ENCODE data around the gene SEMA6A. TPM values are rescaled to one million over a fixed set of nuclear protein-coding genes. Genes with fewer than 3 reads are reported as not detected.

Gene SEMA6A
- total and polyA plus RNA-seq, 2 donors = 6.6 to 54.0 TPM

- Histone ChIP-seq H3K36me3 (ENCODE audit: insufficient read depth) (no peaks in the 10 kb centered on the region), H3K27ac (ENCODE audit: low read depth) (no peak overlapping the region), H3K4me1 (ENCODE audit: insufficient read depth) (no peaks in the 10 kb centered on the region), H3K4me3 (ENCODE audit: low read depth, low read length) (no peak overlapping the region)
- no peak for DNase-seq (ENCODE audit: extremely low spot score)
- WGBS = 92% methylated on average over 5 of the region's 5 CpGs
These were observed 77.0 kb downstream of the SEMA6A start for GRCh38 chr5:116497631-116498030.

DNA sequence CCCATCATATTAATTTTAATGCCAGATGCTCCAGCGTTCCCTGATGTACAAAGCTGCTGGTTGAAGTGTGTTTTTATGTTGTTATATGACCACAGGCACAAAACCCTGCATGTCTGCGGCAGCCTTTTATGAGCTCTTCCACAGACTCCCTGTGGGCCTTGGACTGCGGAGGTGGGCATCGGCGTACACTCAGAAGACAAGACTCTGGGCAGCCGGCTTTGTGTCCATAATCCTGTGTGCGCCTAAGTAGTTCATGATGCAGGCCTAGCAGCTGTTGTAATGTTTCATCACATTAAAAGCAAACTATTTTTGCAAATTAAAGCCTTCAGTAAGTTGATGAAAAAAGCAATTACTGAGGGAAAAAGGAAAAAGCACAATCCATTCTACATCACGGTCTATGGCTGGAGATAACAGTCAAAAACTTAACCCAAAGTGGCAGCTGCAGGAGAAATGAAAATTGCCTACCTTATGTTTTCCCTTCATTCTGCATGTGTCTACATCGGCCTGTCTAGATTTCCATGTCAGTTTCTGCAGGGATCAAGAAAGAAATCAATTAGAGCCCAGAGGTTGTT is 78.8 kb downstream of the SEMA6A start:
- Histone ChIP-seq H3K36me3 (ENCODE audit: insufficient read depth) (no peaks in the 10 kb centered on the region), H3K4me1 (ENCODE audit: insufficient read depth) (no peaks in the 10 kb centered on the region), H3K27ac (ENCODE audit: low read depth) (no peak overlapping the region), H3K4me3 (ENCODE audit: low read depth, low read length) (no peak overlapping the region)
- no peak for DNase-seq (ENCODE audit: extremely low spot score)
- 94% methylated on average over 9 of the region's 9 CpGs for WGBS

GRCh38 chr5:116494784-116495450 is 79.7 kb downstream of the SEMA6A start:
- no peak for DNase-seq (ENCODE audit: extremely low spot score)
- WGBS = 74% methylated on average over 6 of the region's 6 CpGs

DNA sequence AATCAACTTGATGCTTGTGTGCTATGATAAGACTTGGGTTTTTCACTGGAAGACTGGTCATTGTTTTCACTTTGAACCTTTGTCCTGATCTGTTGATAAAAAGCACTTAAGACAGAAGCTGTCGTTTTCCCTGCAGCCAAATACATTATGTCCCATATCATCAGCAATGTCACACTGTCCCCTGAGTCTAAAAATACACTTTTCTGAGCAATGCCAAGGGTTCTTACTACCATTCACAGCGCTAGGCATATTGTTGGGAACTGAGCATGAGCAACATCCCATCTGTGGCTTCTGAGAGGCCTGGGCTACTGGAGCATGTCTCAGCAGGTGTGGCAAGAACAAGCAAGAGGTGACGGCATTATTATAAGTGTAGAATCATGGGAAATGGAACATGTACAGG is 81.8 kb downstream of the SEMA6A start:
- Histone ChIP-seq H3K4me1 (ENCODE audit: insufficient read depth) (no peaks in the 10 kb centered on the region), H3K36me3 (ENCODE audit: insufficient read depth) (no peaks in the 10 kb centered on the region), H3K27ac (ENCODE audit: low read depth) (no peak overlapping the region), H3K4me3 (ENCODE audit: low read depth, low read length) (no peak overlapping the region)
- 82% methylated on average over 3 of the region's 3 CpGs for WGBS
- DNase-seq (ENCODE audit: extremely low spot score) = no peak

More at GRCh38 chr5:116494784-116495450, 79.7 kb downstream of the SEMA6A start:
- H3K4me3 ChIP-seq (ENCODE audit: low read depth, low read length) = no peak overlapping the region
- H3K4me1 ChIP-seq (ENCODE audit: insufficient read depth) = no peaks in the 10 kb centered on the region
- no peaks in the 10 kb centered on the region for H3K36me3 ChIP-seq (ENCODE audit: insufficient read depth)
- H3K27ac ChIP-seq (ENCODE audit: low read depth) = no peak overlapping the region

- DNase-seq (ENCODE audit: extremely low spot score) = no peak
These were observed 82.5 kb downstream of the SEMA6A start for GRCh38 chr5:116492016-116492623.

DNA sequence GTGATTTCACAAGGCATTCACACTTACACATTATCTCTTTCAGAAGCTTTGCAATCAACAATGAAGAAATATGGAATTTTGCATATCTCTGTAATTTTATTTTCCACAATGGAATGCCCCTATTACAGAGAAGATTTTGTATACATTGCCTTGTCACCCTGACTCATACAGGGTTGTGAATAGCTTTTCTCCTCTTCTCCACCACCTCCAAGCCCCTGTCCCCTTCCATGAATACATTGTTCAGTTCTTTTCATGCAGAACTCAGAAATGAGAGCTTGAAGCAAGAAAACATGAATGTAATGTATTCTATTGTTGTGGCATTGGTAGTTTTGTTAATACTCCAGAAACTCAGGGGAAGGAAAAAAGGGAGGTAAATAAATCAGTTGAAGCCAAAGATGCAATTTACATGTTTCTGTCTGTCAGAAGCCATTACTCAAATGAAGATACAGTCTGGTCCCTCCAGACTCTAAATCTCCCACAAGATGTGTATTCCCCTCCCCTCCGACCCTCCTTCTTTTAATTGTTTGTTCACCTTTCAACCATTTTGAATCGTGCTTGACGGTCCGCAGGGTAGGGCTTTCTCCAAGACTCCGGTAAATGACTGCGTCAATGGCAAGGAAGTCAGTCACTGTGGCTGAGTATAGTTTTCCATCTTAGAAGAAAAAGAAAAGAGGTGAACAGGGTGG is 86.1 kb downstream of the SEMA6A start:
- no peak overlapping the region for H3K4me3 ChIP-seq (ENCODE audit: low read depth, low read length)
- H3K36me3 ChIP-seq (ENCODE audit: insufficient read depth) = peaks cover 3% of the 10 kb centered on the region
- no peak for DNase-seq (ENCODE audit: extremely low spot score)
- 95% methylated on average over 6 of the region's 6 CpGs for WGBS
- no peak overlapping the region for H3K27ac ChIP-seq (ENCODE audit: low read depth)
- H3K4me1 ChIP-seq (ENCODE audit: insufficient read depth) = no peaks in the 10 kb centered on the region

More at GRCh38 chr5:116492016-116492623, 82.5 kb downstream of the SEMA6A start:
- H3K36me3 ChIP-seq (ENCODE audit: insufficient read depth) = peaks cover under 1% of the 10 kb centered on the region
- H3K4me3 ChIP-seq (ENCODE audit: low read depth, low read length) = no peak overlapping the region
- no peak overlapping the region for H3K27ac ChIP-seq (ENCODE audit: low read depth)
- 64% methylated on average over 3 of the region's 3 CpGs for WGBS
- H3K4me1 ChIP-seq (ENCODE audit: insufficient read depth) = no peaks in the 10 kb centered on the region

GRCh38 chr5:116487045-116487444 is 87.6 kb downstream of the SEMA6A start:
- Histone ChIP-seq H3K4me3 (ENCODE audit: low read depth, low read length) (no peak overlapping the region), H3K36me3 (ENCODE audit: insufficient read depth) (peaks cover 5% of the 10 kb centered on the region), H3K27ac (ENCODE audit: low read depth) (no peak overlapping the region), H3K4me1 (ENCODE audit: insufficient read depth) (no peaks in the 10 kb centered on the region)
- no peak for DNase-seq (ENCODE audit: extremely low spot score)
- 56% methylated on average over 1 of the region's 1 CpG for WGBS

DNA sequence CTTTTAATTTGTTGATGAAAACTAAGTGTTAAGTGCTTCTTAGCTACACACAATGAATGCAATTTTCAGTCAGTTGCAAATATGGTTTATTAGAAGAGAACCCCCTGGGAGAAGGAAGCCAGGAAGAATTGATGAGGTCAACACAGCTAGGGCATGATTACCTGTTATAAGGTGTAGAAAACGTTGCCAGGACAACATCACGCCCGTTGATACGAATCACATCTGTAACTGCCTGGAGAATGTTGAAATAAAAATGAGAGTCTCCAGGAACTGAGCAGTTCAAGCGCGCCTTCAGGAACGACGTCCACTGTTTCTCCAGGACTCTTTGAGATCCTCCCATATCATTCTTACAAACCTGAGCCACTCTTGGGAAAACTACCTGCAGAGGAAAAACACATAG is 88.0 kb downstream of the SEMA6A start:
- 67% methylated on average over 8 of the region's 8 CpGs for WGBS
- Histone ChIP-seq H3K36me3 (ENCODE audit: insufficient read depth) (peaks cover 5% of the 10 kb centered on the region), H3K4me3 (ENCODE audit: low read depth, low read length) (no peak overlapping the region), H3K4me1 (ENCODE audit: insufficient read depth) (no peaks in the 10 kb centered on the region), H3K27ac (ENCODE audit: low read depth) (no peak overlapping the region)
- no peak for DNase-seq (ENCODE audit: extremely low spot score)

- Histone ChIP-seq H3K36me3 (ENCODE audit: insufficient read depth) (peaks cover 5% of the 10 kb centered on the region), H3K4me3 (ENCODE audit: low read depth, low read length) (no peak overlapping the region), H3K4me1 (ENCODE audit: insufficient read depth) (no peaks in the 10 kb centered on the region), H3K27ac (ENCODE audit: low read depth) (no peak overlapping the region)
- no peak for DNase-seq (ENCODE audit: extremely low spot score)
- WGBS = 98% methylated on average over 4 of the region's 4 CpGs
These were observed 90.0 kb downstream of the SEMA6A start for GRCh38 chr5:116484645-116485044.

DNA sequence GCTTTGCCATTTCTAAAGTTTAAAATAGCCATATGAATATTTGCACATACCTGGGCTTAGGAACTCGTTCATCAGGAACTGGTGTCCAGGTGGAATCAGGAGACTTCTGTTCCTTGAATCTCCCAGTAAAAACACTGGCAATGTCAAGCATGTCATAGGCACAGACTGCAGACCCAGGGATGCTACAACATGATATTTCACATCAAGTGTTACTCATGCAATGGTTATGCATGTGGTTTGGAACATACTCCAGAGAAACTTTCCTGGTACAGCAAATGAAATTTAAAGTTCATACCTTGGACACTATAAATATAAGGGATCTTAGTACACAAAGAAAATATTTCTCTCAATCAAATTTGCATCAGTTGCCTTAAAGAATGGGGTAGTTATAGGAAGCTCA is 92.2 kb downstream of the SEMA6A start:
- no peaks in the 10 kb centered on the region for H3K4me1 ChIP-seq (ENCODE audit: insufficient read depth)
- H3K36me3 ChIP-seq (ENCODE audit: insufficient read depth) = peaks cover 5% of the 10 kb centered on the region
- WGBS = 97% methylated on average over 1 of the region's 1 CpG
- no peak for DNase-seq (ENCODE audit: extremely low spot score)
- H3K27ac ChIP-seq (ENCODE audit: low read depth) = no peak overlapping the region
- H3K4me3 ChIP-seq (ENCODE audit: low read depth, low read length) = no peak overlapping the region

DNA sequence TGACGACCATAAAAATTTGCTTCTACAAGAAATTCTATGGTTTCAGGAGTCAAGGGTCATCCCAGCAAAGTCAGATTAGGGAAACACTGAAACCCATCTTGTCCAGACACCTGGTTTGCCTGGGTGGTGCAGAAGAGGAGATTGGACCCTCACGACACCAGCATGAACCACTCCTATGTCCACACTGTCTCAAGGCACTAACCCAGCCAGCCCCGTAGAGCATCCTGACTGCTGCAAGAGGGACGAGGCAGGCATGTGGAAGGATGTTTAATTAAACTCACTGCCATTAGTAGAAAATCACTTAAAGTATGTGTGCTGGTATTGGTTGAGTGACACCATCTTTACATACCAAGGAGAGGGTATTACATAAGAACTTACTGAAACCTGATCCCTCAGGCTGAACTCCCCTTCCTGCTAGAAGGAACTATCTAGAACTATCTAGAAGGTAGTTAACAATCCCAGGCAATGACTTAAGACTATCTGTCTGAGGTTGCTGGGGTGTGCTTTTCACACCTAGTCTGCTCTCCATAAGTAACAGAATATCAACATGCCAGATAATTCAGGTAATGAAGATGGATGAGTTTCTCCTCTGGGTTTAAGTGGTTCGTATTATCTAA is 93.6 kb downstream of the SEMA6A start:
- H3K27ac ChIP-seq (ENCODE audit: low read depth) = no peak overlapping the region
- WGBS = 96% methylated on average over 5 of the region's 5 CpGs
- DNase-seq (ENCODE audit: extremely low spot score) = no peak
- H3K4me1 ChIP-seq (ENCODE audit: insufficient read depth) = no peaks in the 10 kb centered on the region
- H3K4me3 ChIP-seq (ENCODE audit: low read depth, low read length) = no peak overlapping the region
- peaks cover 3% of the 10 kb centered on the region for H3K36me3 ChIP-seq (ENCODE audit: insufficient read depth)

DNA sequence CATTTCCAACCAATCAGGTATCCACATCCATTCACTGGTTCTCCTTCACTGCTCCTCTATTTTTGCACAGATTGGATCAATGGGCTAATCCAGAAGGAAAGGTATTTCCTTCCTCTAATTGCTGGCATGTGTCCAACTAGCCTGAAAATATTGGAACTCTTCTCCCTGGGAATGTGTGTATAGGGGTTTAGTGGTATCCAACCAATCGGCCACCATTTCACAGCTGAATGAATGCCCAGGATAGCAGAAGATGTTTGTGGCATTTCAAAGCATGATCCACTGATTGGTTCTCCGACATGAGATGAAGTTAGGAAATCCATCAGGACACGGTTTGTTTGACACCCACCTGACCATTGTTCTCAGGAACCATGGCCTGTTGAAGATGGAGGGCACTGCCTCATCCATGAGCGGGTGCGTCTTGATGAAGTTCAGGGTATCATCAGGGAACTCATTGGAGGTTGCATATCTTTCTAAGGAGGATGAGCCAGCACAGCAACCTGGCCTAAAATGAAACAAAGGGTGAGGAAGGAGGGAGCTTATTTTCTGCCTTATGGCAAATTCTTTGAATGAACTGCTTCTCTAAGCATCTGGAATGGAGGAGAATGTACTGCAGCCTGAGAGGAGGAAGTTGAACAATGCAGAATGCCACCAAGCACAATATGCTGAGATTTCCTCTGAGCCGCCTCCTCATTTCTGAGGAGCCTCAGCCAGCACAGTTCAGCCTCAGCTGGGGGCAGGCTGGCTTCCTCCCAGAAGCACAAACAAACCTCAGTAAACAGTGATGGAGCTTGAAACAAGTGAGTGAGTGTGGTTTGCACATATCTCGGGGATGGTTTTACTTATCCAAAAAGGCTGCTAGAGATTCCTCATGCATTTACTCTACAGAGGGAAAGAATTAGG is 94.6 kb downstream of the SEMA6A start:
- Histone ChIP-seq H3K27ac (ENCODE audit: low read depth) (no peak overlapping the region), H3K36me3 (ENCODE audit: insufficient read depth) (peaks cover 2% of the 10 kb centered on the region), H3K4me3 (ENCODE audit: low read depth, low read length) (no peak overlapping the region), H3K4me1 (ENCODE audit: insufficient read depth) (no peaks in the 10 kb centered on the region)
- DNase-seq (ENCODE audit: extremely low spot score) = no peak
- WGBS = 86% methylated on average over 7 of the region's 7 CpGs

DNA sequence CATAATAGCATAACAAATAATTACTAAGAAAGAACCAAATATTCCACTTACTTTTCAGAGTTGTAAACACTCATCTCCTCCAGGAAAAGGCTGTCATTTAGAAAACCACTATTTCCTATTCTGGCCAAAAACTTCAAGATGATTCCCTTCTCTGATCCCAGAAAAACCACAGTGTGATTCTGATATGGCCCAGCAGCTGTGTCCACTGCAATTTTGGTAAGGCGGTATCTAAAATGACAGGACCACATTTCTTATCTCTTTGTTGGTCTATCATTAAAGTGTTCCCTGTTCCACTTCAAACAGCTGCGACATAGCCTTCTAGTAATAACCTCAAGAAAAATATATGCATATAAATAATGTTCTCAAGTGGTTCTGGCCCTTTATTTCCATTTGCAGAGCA is 96.1 kb downstream of the SEMA6A start:
- Histone ChIP-seq H3K4me1 (ENCODE audit: insufficient read depth) (no peaks in the 10 kb centered on the region), H3K4me3 (ENCODE audit: low read depth, low read length) (no peak overlapping the region), H3K27ac (ENCODE audit: low read depth) (no peak overlapping the region), H3K36me3 (ENCODE audit: insufficient read depth) (peaks cover 2% of the 10 kb centered on the region)
- 58% methylated on average over 2 of the region's 2 CpGs for WGBS
- no peak for DNase-seq (ENCODE audit: extremely low spot score)
